Fibroblast of lung (primary cell): ENCODE data around the gene NCR1.

Source experiments
- EZH2 ChIP-seq: IDR thresholded peaks from 2 replicates; pipeline ENCODE4 v1.5.1; 2012; ENCODE audit warnings: low read length, control low read depth, mild to moderate bottlenecking; ENCODE audit errors: missing control alignments
- TF ChIP-seq, protein P1 (sequence below), 2 donors: IDR thresholded peaks in 1 of 2; conservative IDR thresholded peaks in 1 of 2; 1 replicate in 1 of 2; 2 replicates in 1 of 2; pipeline ENCODE4 v1.5.1; 2011 to 2012; ENCODE audit warnings: low read length in 2 of 2, control low read depth in 1 of 2, inconsistent platforms in 1 of 2, low read depth in 1 of 2, mild to moderate bottlenecking in 1 of 2

DNA sequence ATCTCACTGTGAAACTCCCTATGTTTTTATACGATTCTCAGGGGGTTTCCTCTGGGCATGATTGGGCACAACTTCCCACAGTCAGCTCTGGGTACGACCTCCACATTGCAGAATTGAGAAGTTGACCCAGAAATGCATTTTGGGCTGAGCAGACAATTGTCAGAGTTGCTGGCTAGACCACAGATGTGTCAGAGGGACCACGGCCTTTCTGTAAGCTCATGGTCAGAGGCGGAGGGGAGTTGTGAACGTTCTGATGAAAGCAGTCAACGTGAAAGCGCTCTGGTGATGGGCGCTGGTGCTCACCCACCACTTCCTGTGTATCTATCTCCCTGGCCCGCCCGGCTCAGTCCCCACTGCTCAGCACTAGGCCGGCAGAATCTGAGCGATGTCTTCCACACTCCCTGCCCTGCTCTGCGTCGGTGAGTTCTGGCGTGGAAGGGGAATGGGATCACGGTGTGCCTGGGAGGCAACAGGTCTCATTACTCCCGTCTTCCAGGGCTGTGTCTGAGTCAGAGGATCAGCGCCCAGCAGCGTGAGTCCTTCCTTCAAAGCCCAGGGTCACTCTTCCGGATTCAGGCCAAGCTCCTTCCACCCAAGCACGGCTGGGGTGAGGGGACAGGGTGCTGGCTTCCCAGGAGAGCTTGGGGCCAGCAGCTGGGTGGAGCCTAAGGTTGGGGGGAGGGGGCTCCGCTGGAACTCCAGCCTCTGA lies at the start of gene NCR1:
- TF ChIP-seq, protein P1, sequence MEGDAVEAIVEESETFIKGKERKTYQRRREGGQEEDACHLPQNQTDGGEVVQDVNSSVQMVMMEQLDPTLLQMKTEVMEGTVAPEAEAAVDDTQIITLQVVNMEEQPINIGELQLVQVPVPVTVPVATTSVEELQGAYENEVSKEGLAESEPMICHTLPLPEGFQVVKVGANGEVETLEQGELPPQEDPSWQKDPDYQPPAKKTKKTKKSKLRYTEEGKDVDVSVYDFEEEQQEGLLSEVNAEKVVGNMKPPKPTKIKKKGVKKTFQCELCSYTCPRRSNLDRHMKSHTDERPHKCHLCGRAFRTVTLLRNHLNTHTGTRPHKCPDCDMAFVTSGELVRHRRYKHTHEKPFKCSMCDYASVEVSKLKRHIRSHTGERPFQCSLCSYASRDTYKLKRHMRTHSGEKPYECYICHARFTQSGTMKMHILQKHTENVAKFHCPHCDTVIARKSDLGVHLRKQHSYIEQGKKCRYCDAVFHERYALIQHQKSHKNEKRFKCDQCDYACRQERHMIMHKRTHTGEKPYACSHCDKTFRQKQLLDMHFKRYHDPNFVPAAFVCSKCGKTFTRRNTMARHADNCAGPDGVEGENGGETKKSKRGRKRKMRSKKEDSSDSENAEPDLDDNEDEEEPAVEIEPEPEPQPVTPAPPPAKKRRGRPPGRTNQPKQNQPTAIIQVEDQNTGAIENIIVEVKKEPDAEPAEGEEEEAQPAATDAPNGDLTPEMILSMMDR (conservative IDR thresholded peaks at IDR 0.05 in 1 of 2, IDR thresholded peaks at IDR 0.05 in 1 of 2; ENCODE audit: low read depth in 1 of 2, low read length in 2 of 2) = no peak
- TF ChIP-seq EZH2 = no peak
